ENCODE results near the gene LRRFIP2.
A peak's percentile ranks its signal among the peaks of the same experiment; 100 is the strongest.
"Not testable (repeated sequence)": the region's sequence is repeated elsewhere in the genome, so short reads cannot be mapped to it uniquely, and the experiment has no call there.

Gene LRRFIP2

DNA sequence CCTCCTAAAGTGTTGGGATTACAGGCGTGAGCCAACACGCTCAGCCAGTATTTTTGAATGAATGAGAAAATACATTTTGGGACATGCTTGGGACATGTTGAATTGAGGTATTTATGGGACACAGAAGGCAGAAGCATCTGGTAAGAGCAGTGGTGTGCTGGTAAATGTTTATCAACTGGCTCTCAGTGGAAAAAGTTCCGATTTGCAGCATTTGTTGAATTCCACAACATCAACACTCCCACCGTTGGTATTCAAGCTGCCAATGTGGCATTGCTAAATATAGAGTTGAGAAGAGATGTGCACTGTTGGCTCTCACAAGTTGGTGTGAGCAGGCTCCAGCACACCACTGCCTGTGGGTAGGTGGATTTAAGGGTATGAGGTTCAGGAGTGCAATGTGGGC lies 35.8 kb upstream of the LRRFIP2 start:
- H3K27me3 ChIP-seq (replicated peaks; ENCODE audit: control insufficient read depth, insufficient read depth, low read length): no peaks in the 10 kb centered on the region
- H3K36me3 ChIP-seq (ENCODE audit: control insufficient read depth, insufficient read depth, low read length, severe bottlenecking): no peaks in the 10 kb centered on the region
- H3K9me3 ChIP-seq (ENCODE audit: control insufficient read depth, low read length): peaks cover 11% of the 10 kb centered on the region
- no peak overlapping the region for H3K9ac ChIP-seq (ENCODE audit: low read length)
- peaks cover 3% of the 10 kb centered on the region for H3K4me1 ChIP-seq (ENCODE audit: control insufficient read depth, insufficient read depth, low read length)
- H3K4me3 ChIP-seq (ENCODE audit: low read length): no peak overlapping the region
- peak; percentile 42 for DNase-seq (ENCODE audit: low read depth)

GRCh38 chr3:37208576-37208975 lies 34.2 kb upstream of the LRRFIP2 start:
- not testable (repeated sequence) for DNase-seq (ENCODE audit: low read depth); H3K4me1 ChIP-seq (ENCODE audit: control insufficient read depth, insufficient read depth, low read length)
- H3K9me3 ChIP-seq (ENCODE audit: control insufficient read depth, low read length): peaks cover 11% of the 10 kb centered on the region

GRCh38 chr3:37208008-37208407 lies 33.6 kb upstream of the LRRFIP2 start:
- not testable (repeated sequence) for H3K27me3 ChIP-seq (replicated peaks; ENCODE audit: control insufficient read depth, insufficient read depth, low read length); H3K4me1 ChIP-seq (ENCODE audit: control insufficient read depth, insufficient read depth, low read length); H3K36me3 ChIP-seq (ENCODE audit: control insufficient read depth, insufficient read depth, low read length, severe bottlenecking); H3K9ac ChIP-seq (ENCODE audit: low read length); DNase-seq (ENCODE audit: low read depth); H3K4me3 ChIP-seq (ENCODE audit: low read length)
- H3K9me3 ChIP-seq (ENCODE audit: control insufficient read depth, low read length): peaks cover 11% of the 10 kb centered on the region

More at GRCh38 chr3:37208576-37208975, 34.2 kb upstream of the LRRFIP2 start:
- not testable (repeated sequence) for H3K4me3 ChIP-seq (ENCODE audit: low read length); H3K36me3 ChIP-seq (ENCODE audit: control insufficient read depth, insufficient read depth, low read length, severe bottlenecking); H3K9ac ChIP-seq (ENCODE audit: low read length); H3K27me3 ChIP-seq (replicated peaks; ENCODE audit: control insufficient read depth, insufficient read depth, low read length)

DNA sequence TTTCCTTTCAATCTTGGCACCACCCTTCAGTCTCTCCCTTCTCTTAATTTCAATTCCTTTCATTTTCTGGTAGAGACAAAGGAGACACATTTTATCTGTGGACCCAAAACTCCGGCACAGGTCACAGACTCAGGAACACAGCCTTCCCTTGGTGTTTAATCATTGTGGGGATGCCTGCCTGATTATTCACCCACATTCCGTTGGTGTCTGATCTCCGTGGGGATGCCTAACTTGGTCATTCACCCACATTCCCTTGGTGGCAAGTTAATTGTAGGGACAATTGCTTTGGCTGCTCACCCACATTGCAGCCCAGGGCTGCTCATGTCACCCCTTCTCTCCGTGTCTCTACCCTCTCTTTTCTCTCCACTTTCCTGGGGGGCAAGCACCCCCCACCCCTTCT lies 31.7 kb upstream of the LRRFIP2 start:
- H3K4me3 ChIP-seq (ENCODE audit: low read length); H3K36me3 ChIP-seq (ENCODE audit: control insufficient read depth, insufficient read depth, low read length, severe bottlenecking); H3K27me3 ChIP-seq (replicated peaks; ENCODE audit: control insufficient read depth, insufficient read depth, low read length); H3K9me3 ChIP-seq (ENCODE audit: control insufficient read depth, low read length); H3K9ac ChIP-seq (ENCODE audit: low read length); H3K4me1 ChIP-seq (ENCODE audit: control insufficient read depth, insufficient read depth, low read length): not testable (repeated sequence)
- DNase-seq (ENCODE audit: low read depth): peak; percentile 58

GRCh38 chr3:37204314-37204713 lies 29.9 kb upstream of the LRRFIP2 start:
- DNase-seq (ENCODE audit: low read depth): no peak
- peaks cover 8% of the 10 kb centered on the region for H3K4me1 ChIP-seq (ENCODE audit: control insufficient read depth, insufficient read depth, low read length)
- no peaks in the 10 kb centered on the region for H3K27me3 ChIP-seq (replicated peaks; ENCODE audit: control insufficient read depth, insufficient read depth, low read length)
- no peak overlapping the region for H3K4me3 ChIP-seq (ENCODE audit: low read length)
- H3K9me3 ChIP-seq (ENCODE audit: control insufficient read depth, low read length): peaks cover 7% of the 10 kb centered on the region
- no peaks in the 10 kb centered on the region for H3K36me3 ChIP-seq (ENCODE audit: control insufficient read depth, insufficient read depth, low read length, severe bottlenecking)
- H3K9ac ChIP-seq (ENCODE audit: low read length): no peak overlapping the region

GRCh38 chr3:37202035-37202434 lies 27.7 kb upstream of the LRRFIP2 start:
- Histone ChIP-seq H3K9ac (ENCODE audit: low read length) (no peak overlapping the region), H3K36me3 (ENCODE audit: control insufficient read depth, insufficient read depth, low read length, severe bottlenecking) (no peaks in the 10 kb centered on the region), H3K4me1 (ENCODE audit: control insufficient read depth, insufficient read depth, low read length) (peaks cover 22% of the 10 kb centered on the region), H3K27me3 (replicated peaks; ENCODE audit: control insufficient read depth, insufficient read depth, low read length) (no peaks in the 10 kb centered on the region), H3K4me3 (ENCODE audit: low read length) (no peak overlapping the region), H3K9me3 (ENCODE audit: control insufficient read depth, low read length) (no peaks in the 10 kb centered on the region)
- no peak for DNase-seq (ENCODE audit: low read depth)

- Histone ChIP-seq H3K9ac (ENCODE audit: low read length) (no peak overlapping the region), H3K27me3 (replicated peaks; ENCODE audit: control insufficient read depth, insufficient read depth, low read length) (no peaks in the 10 kb centered on the region), H3K4me1 (ENCODE audit: control insufficient read depth, insufficient read depth, low read length) (peaks cover 22% of the 10 kb centered on the region), H3K9me3 (ENCODE audit: control insufficient read depth, low read length) (no peaks in the 10 kb centered on the region), H3K36me3 (ENCODE audit: control insufficient read depth, insufficient read depth, low read length, severe bottlenecking) (no peaks in the 10 kb centered on the region), H3K4me3 (ENCODE audit: low read length) (no peak overlapping the region)
- DNase-seq (ENCODE audit: low read depth): no peak
These were observed 25.8 kb upstream of the LRRFIP2 start for GRCh38 chr3:37200141-37200540.

GRCh38 chr3:37198996-37199395 lies 24.6 kb upstream of the LRRFIP2 start:
- peaks cover 22% of the 10 kb centered on the region for H3K4me1 ChIP-seq (ENCODE audit: control insufficient read depth, insufficient read depth, low read length)

DNA sequence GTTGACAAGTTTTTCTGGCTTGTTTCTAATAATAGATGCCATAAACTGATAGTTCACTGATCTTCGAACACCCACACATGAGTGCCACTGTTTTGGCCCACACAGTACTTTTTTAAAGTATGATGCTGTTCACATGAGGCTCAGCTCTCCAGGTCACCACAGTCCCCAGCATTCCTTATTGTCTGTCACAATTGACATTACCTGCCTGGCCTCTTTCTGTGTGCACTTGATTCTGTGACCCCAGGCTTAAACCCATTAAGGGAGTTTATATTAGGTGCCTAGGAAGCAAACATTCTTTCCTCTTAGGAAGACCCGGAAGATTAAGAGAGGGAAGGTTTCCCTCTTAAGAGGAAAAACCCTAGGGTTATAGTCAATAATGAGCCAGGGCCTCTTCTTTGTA lies 24.2 kb upstream of the LRRFIP2 start:
- Histone ChIP-seq H3K4me3 (ENCODE audit: low read length) (no peak overlapping the region), H3K27me3 (replicated peaks; ENCODE audit: control insufficient read depth, insufficient read depth, low read length) (no peaks in the 10 kb centered on the region), H3K36me3 (ENCODE audit: control insufficient read depth, insufficient read depth, low read length, severe bottlenecking) (no peaks in the 10 kb centered on the region), H3K9ac (ENCODE audit: low read length) (no peak overlapping the region), H3K4me1 (ENCODE audit: control insufficient read depth, insufficient read depth, low read length) (peaks cover 22% of the 10 kb centered on the region), H3K9me3 (ENCODE audit: control insufficient read depth, low read length) (no peaks in the 10 kb centered on the region)
- no peak for DNase-seq (ENCODE audit: low read depth)

More at GRCh38 chr3:37198996-37199395, 24.6 kb upstream of the LRRFIP2 start:
- H3K4me3 ChIP-seq (ENCODE audit: low read length): no peak overlapping the region
- no peak for DNase-seq (ENCODE audit: low read depth)
- no peaks in the 10 kb centered on the region for H3K36me3 ChIP-seq (ENCODE audit: control insufficient read depth, insufficient read depth, low read length, severe bottlenecking)
- H3K9ac ChIP-seq (ENCODE audit: low read length): no peak overlapping the region
- H3K9me3 ChIP-seq (ENCODE audit: control insufficient read depth, low read length): no peaks in the 10 kb centered on the region
- no peaks in the 10 kb centered on the region for H3K27me3 ChIP-seq (replicated peaks; ENCODE audit: control insufficient read depth, insufficient read depth, low read length)

- peak; percentile 70 for DNase-seq (ENCODE audit: low read depth)
- H3K9me3 ChIP-seq (ENCODE audit: control insufficient read depth, low read length): no peaks in the 10 kb centered on the region
- no peaks in the 10 kb centered on the region for H3K27me3 ChIP-seq (replicated peaks; ENCODE audit: control insufficient read depth, insufficient read depth, low read length)
- H3K9ac ChIP-seq (ENCODE audit: low read length): no peak overlapping the region
- H3K4me3 ChIP-seq (ENCODE audit: low read length): no peak overlapping the region
- H3K36me3 ChIP-seq (ENCODE audit: control insufficient read depth, insufficient read depth, low read length, severe bottlenecking): no peaks in the 10 kb centered on the region
- H3K4me1 ChIP-seq (ENCODE audit: control insufficient read depth, insufficient read depth, low read length): peaks cover 22% of the 10 kb centered on the region
These were observed 23.5 kb upstream of the LRRFIP2 start for GRCh38 chr3:37197810-37198371.

DNA sequence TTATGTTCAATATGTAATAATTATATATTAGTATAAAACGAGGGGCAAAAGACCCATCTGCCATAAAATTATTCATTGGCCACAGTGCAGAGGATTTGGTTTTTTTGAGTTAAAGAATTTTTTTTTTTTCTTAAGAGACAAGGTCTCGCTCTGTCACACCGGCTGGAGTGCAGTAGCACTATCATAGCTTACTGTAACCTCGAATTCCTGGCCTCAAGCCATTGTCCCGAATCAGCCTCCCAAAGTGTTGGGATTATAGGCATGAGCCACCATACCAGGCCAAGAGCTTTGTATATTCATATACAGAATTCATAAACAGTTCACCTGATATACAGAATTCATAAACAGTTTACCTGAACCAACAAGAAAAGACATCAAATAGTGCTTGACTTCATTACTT lies 20.2 kb upstream of the LRRFIP2 start:
- H3K9me3 ChIP-seq (ENCODE audit: control insufficient read depth, low read length): no peaks in the 10 kb centered on the region
- no peak for DNase-seq (ENCODE audit: low read depth)
- no peak overlapping the region for H3K9ac ChIP-seq (ENCODE audit: low read length)
- no peak overlapping the region for H3K4me3 ChIP-seq (ENCODE audit: low read length)
- no peaks in the 10 kb centered on the region for H3K36me3 ChIP-seq (ENCODE audit: control insufficient read depth, insufficient read depth, low read length, severe bottlenecking)
- H3K27me3 ChIP-seq (replicated peaks; ENCODE audit: control insufficient read depth, insufficient read depth, low read length): no peaks in the 10 kb centered on the region
- peaks cover 14% of the 10 kb centered on the region for H3K4me1 ChIP-seq (ENCODE audit: control insufficient read depth, insufficient read depth, low read length)

DNA sequence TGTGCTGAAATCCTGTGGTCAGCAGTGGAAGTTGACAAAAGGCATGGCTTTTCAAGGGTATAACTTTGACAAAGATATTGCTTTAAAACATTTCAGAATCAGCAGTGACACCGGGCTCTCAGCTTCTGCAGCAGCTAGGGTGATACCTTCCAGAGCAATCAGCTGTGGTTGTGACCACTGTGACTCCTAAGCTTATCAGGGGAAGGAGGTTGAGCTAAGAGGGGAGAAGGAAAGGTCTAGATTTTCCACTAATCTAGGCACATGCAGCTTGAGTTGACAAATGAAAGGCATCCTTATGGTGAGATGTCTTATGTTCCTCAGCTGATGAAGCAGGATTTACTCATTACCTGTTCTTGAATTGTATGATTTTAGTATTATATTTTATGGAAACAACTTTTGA lies 16.3 kb upstream of the LRRFIP2 start:
- Histone ChIP-seq H3K4me1 (ENCODE audit: control insufficient read depth, insufficient read depth, low read length) (no peaks in the 10 kb centered on the region), H3K9me3 (ENCODE audit: control insufficient read depth, low read length) (no peaks in the 10 kb centered on the region), H3K9ac (ENCODE audit: low read length) (no peak overlapping the region), H3K27me3 (replicated peaks; ENCODE audit: control insufficient read depth, insufficient read depth, low read length) (no peaks in the 10 kb centered on the region), H3K36me3 (ENCODE audit: control insufficient read depth, insufficient read depth, low read length, severe bottlenecking) (no peaks in the 10 kb centered on the region), H3K4me3 (ENCODE audit: low read length) (no peak overlapping the region)
- DNase-seq (ENCODE audit: low read depth): no peak
